ENCODE data around the gene TSPAN14. TPM values are rescaled to one million over a fixed set of nuclear protein-coding genes. Genes with fewer than 3 reads are reported as not detected.

Gene TSPAN14
- total RNA-seq, 1 experiment from 2014 or later, result 46.8 TPM

- Histone ChIP-seq H3T11ph (ENCODE audit: low read length) (no peak overlapping the region), H2AK5ac (ENCODE audit: insufficient read length, low read length) (no peak overlapping the region), H3K27me3 (ENCODE audit: insufficient read depth, low read length) (no peaks in the 10 kb centered on the region), H3K4me1 (ENCODE audit: insufficient read depth, low read length) (no peaks in the 10 kb centered on the region), H3K14ac (ENCODE audit: insufficient read depth, low read length) (no peak overlapping the region), H3K27ac (ENCODE audit: insufficient read length, low read depth, low read length) (no peak overlapping the region), H2BK20ac (ENCODE audit: low read depth, low read length, poor library complexity, severe bottlenecking) (no peak overlapping the region), H3K9ac (ENCODE audit: extremely low read depth, insufficient read length, low read length) (no peak overlapping the region), H2BK15ac (ENCODE audit: low read depth, low read length) (no peak overlapping the region), H3K9me3 (ENCODE audit: control insufficient read depth, low read depth, low read length) (no peaks in the 10 kb centered on the region), H3K79me2 (ENCODE audit: insufficient read depth, low read length) (no peaks in the 10 kb centered on the region), H3K79me1 (ENCODE audit: insufficient read depth, low read depth, low read length, poor library complexity, severe bottlenecking) (no peaks in the 10 kb centered on the region), H4K91ac (ENCODE audit: insufficient read length, low read depth, low read length) (no peak overlapping the region), H3K18ac (ENCODE audit: insufficient read length, low read depth, low read length) (no peak overlapping the region), H2BK5ac (ENCODE audit: insufficient read length, low read length) (no peak overlapping the region), H2AFZ (ENCODE audit: low read length) (no peak overlapping the region), H3K4me2 (ENCODE audit: insufficient read depth, insufficient read length, low read length) (no peak overlapping the region), H2BK12ac (ENCODE audit: insufficient read length, low read depth, low read length) (no peak overlapping the region), H4K5ac (ENCODE audit: insufficient read length, low read depth, low read length) (no peak overlapping the region), H3K56ac (ENCODE audit: insufficient read length, low read depth, low read length) (no peak overlapping the region), H2BK120ac (ENCODE audit: low read depth, low read length, poor library complexity, severe bottlenecking) (no peak overlapping the region), H3K23me2 (ENCODE audit: insufficient read length, low read depth, low read length, poor library complexity, severe bottlenecking) (no peaks in the 10 kb centered on the region), H3K23ac (ENCODE audit: insufficient read length, low read depth, low read length) (no peak overlapping the region), H4K8ac (replicated peaks; ENCODE audit: insufficient read length, low read depth, low read length) (no peak overlapping the region), H4K20me1 (ENCODE audit: control insufficient read depth, insufficient read depth, insufficient read length) (no peaks in the 10 kb centered on the region), H3K4ac (ENCODE audit: low read depth, low read length) (no peak overlapping the region)
- Mint-ChIP-seq H3K4me3 (no peak overlapping the region), H3K36me3 (ENCODE audit: insufficient read depth in 1 of 3, low read depth in 3 of 3) (peaks cover 30 to 69% (median 69%) of the 10 kb centered on the region in 3 experiments; a peak in 6 of 7 replicates), H3K27me3 (ENCODE audit: low read depth) (no peaks in the 10 kb centered on the region), H3K4me1 (no peaks in the 10 kb centered on the region), H3K9me3 (no peaks in the 10 kb centered on the region; a peak in 1 of 5 replicates), H3K27ac (no peak overlapping the region; a peak in 1 of 7 replicates)
- WGBS (ENCODE audit: extremely low coverage, insufficient read length, low lambda C conversion rate), result no CpG with 5 or more reads among the region's 2 CpGs
- TF ChIP-seq CTCF (conservative IDR thresholded peaks at IDR 0.05), result no peak
- no peak for DNase-seq
Measured at GRCh38 chr10:80427541-80427940, 26.6 kb upstream of the TSPAN14 start.
